DND-41 (cell line): Measurements from ENCODE around the gene KLHL14.

ENCODE experiments used
- ATAC-seq: fragments of 200-7000 bp; cut with Tn5 transposase; 3 replicates; pipeline ENCODE4 v1.9.1; 2021; ENCODE audit warnings: low read depth; ENCODE audit not compliant: insufficient read depth
- DNase-seq: peaks from one replicate; pipeline ENCODE4 v3.0.0-alpha.2; 2020
- H2AFZ ChIP-seq: 2 replicates; pipeline ENCODE4 v1.6.0; 2012; ENCODE audit warnings: low read depth, low read length
- H3K27ac ChIP-seq: 2 replicates; pipeline ENCODE4 v1.5.1; 2012; ENCODE audit warnings: low read length, inconsistent platforms
- H3K27me3 ChIP-seq: fragments of 200-600 bp; sonication (generic); 2 replicates; pipeline ENCODE4 v1.6.0; 2012; ENCODE audit warnings: low read length, mild to moderate bottlenecking, inconsistent platforms; ENCODE audit not compliant: insufficient read depth, poor library complexity
- H3K36me3 ChIP-seq: 2 replicates; pipeline ENCODE4 v1.5.1; 2012; ENCODE audit warnings: low read length, inconsistent platforms; ENCODE audit not compliant: insufficient read depth
- H3K4me1 ChIP-seq: 2 replicates; pipeline ENCODE4 v1.5.1; 2012; ENCODE audit warnings: mild to moderate bottlenecking, low read length; ENCODE audit not compliant: insufficient read depth
- H3K4me2 ChIP-seq: 2 replicates; pipeline ENCODE4 v1.6.0; 2012; ENCODE audit warnings: mild to moderate bottlenecking, moderate library complexity, low read length, inconsistent platforms; ENCODE audit not compliant: insufficient read depth
- H3K4me3 ChIP-seq, 2 experiments: fragments of 200-600 bp in 1 of 2; shearing (Covaris generic) in 1 of 2; 2 replicates each; pipeline ENCODE4 v1.5.1; 2012 to 2016; ENCODE audit warnings: inconsistent platforms in 2 of 2, low read length in 2 of 2, mild to moderate bottlenecking in 2 of 2, low read depth in 1 of 2, moderate library complexity in 1 of 2
- H3K79me2 ChIP-seq: 2 replicates; pipeline ENCODE4 v1.6.0; 2012; ENCODE audit warnings: low read length, inconsistent platforms; ENCODE audit not compliant: insufficient read depth
- H3K9ac ChIP-seq: 2 replicates; pipeline ENCODE4 v1.6.0; 2012; ENCODE audit warnings: low read depth, mild to moderate bottlenecking, inconsistent platforms, low read length, moderate library complexity
- H3K9me3 ChIP-seq: 2 replicates; pipeline ENCODE4 v1.5.1; 2012; ENCODE audit warnings: low read length, moderate library complexity, mild to moderate bottlenecking, inconsistent platforms; ENCODE audit not compliant: insufficient read depth, severe bottlenecking
- H4K20me1 ChIP-seq: 2 replicates; pipeline ENCODE4 v1.6.0; 2012; ENCODE audit warnings: low read length; ENCODE audit not compliant: insufficient read depth
- EZH2 ChIP-seq: IDR thresholded peaks from 3 replicates; pipeline ENCODE4 v1.6.1; 2012; ENCODE audit warnings: borderline replicate concordance, low read depth, mild to moderate bottlenecking, moderate library complexity, low read length, inconsistent platforms; ENCODE audit not compliant: severe bottlenecking
- TF ChIP-seq, protein P1 (sequence below): IDR thresholded peaks from 2 replicates; pipeline ENCODE4 v1.5.1; 2012; ENCODE audit warnings: borderline replicate concordance, low read length, moderate library complexity, mild to moderate bottlenecking; ENCODE audit not compliant: poor library complexity, severe bottlenecking; ENCODE audit errors: extremely low read depth

The KLHL14 gene

DNA sequence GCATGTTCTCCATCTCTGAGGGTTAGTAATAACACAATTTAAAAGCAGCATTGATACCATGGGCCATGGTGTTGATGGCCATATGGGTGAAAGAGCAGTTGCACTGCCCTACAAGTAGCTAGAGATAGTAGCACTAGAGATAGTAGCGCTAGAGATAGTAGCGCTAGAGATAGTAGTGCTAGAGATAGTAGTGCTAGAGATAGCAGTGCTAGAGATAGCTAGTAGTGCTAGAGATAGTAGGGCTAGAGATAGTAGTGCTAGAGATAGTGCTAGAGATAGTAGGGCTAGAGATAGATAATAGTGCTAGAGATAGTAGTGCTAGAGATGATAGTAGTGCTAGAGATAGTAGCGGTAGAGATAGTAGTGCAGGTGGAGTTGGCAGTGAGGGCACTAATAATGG, 39.5 kb upstream of the KLHL14 start:
- ATAC-seq, result no peak
- H3K27ac ChIP-seq, result no peak overlapping the region
- no peak overlapping the region for H3K9ac ChIP-seq
- H4K20me1 ChIP-seq, result no peaks in the 10 kb centered on the region
- H3K36me3 ChIP-seq, result no peaks in the 10 kb centered on the region
- H3K27me3 ChIP-seq, result no peaks in the 10 kb centered on the region
- no peaks in the 10 kb centered on the region for H3K79me2 ChIP-seq
- no peak for TF ChIP-seq EZH2
- TF ChIP-seq, protein P1, sequence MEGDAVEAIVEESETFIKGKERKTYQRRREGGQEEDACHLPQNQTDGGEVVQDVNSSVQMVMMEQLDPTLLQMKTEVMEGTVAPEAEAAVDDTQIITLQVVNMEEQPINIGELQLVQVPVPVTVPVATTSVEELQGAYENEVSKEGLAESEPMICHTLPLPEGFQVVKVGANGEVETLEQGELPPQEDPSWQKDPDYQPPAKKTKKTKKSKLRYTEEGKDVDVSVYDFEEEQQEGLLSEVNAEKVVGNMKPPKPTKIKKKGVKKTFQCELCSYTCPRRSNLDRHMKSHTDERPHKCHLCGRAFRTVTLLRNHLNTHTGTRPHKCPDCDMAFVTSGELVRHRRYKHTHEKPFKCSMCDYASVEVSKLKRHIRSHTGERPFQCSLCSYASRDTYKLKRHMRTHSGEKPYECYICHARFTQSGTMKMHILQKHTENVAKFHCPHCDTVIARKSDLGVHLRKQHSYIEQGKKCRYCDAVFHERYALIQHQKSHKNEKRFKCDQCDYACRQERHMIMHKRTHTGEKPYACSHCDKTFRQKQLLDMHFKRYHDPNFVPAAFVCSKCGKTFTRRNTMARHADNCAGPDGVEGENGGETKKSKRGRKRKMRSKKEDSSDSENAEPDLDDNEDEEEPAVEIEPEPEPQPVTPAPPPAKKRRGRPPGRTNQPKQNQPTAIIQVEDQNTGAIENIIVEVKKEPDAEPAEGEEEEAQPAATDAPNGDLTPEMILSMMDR, result no peak
- H3K4me1 ChIP-seq, result no peaks in the 10 kb centered on the region
- H3K9me3 ChIP-seq, result no peaks in the 10 kb centered on the region
- DNase-seq, result no peak
- H2AFZ ChIP-seq, result no peak overlapping the region
- H3K4me3 ChIP-seq, result no peak overlapping the region
- no peak overlapping the region for H3K4me2 ChIP-seq

DNA sequence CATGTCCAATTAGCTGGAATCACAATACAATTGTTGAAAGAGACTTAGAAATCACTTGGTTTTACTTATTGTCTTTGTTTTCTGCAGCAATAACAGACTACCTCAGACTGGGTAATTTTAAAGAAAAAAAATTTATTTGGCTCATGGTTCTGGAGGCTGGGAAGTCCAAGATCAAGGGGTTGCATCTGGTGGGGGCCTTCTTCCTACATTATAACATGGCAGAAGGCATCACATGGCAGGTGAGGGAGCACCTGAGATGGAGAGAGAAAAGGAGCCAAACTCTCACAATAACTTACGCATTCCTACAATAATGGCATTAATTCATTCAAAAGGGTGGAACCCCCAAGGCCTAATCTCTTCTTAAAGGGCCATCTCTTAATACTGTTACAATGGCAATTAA, 37.5 kb upstream of the KLHL14 start:
- no peak overlapping the region for H3K9ac ChIP-seq
- H3K4me3 ChIP-seq, result no peak overlapping the region
- TF ChIP-seq, protein P1, result no peak
- TF ChIP-seq EZH2, result no peak
- no peak overlapping the region for H2AFZ ChIP-seq
- no peaks in the 10 kb centered on the region for H3K4me1 ChIP-seq
- no peak overlapping the region for H3K27ac ChIP-seq
- ATAC-seq, result no peak
- no peaks in the 10 kb centered on the region for H3K9me3 ChIP-seq
- no peaks in the 10 kb centered on the region for H3K36me3 ChIP-seq
- DNase-seq, result no peak
- H3K79me2 ChIP-seq, result no peaks in the 10 kb centered on the region
- H3K27me3 ChIP-seq, result no peaks in the 10 kb centered on the region
- no peaks in the 10 kb centered on the region for H4K20me1 ChIP-seq
- no peak overlapping the region for H3K4me2 ChIP-seq

DNA sequence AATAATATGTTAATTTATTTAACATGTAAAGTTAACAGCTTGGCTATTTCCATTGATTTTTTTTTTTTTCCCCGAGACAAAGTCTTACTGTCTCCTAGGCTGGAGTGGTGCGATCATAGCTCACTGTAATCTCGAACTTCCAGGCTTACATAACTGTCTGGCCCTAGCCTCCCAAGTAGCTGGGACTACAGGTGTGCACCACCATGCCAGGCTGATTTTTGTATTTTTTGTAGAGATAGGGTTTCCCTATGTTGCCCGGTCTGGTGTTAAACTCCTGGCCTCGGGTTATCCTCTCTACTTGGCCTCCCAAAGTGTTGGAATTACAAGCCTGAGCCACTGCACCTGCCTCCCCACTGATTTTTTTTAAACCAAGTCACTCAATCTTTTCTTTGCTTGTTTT, 32.5 kb upstream of the KLHL14 start:
- DNase-seq, result no peak
- H3K4me3 ChIP-seq, result no peak overlapping the region
- H3K36me3 ChIP-seq, result no peaks in the 10 kb centered on the region
- TF ChIP-seq, protein P1, result no peak
- no peak for TF ChIP-seq EZH2
- H3K27me3 ChIP-seq, result no peaks in the 10 kb centered on the region
- no peak for ATAC-seq
- H3K4me1 ChIP-seq, result no peaks in the 10 kb centered on the region
- H2AFZ ChIP-seq, result no peak overlapping the region
- H4K20me1 ChIP-seq, result no peaks in the 10 kb centered on the region
- no peak overlapping the region for H3K9ac ChIP-seq
- H3K4me2 ChIP-seq, result no peak overlapping the region
- H3K79me2 ChIP-seq, result no peaks in the 10 kb centered on the region
- H3K27ac ChIP-seq, result no peak overlapping the region
- H3K9me3 ChIP-seq, result no peaks in the 10 kb centered on the region
